K562 (cell line): ENCODE results near the gene SLC35G2. TPM values are rescaled to one million over a fixed set of nuclear protein-coding genes. Genes with fewer than 3 reads are reported as not detected.

Experiments
- ARID2 ChIP-seq: fragments of 450-650 bp; IDR thresholded peaks from 2 replicates; pipeline ENCODE4 v1.6.1; 2017; ENCODE audit warnings: antibody characterized with exemption, mild to moderate bottlenecking
- ARID3A ChIP-seq: IDR thresholded peaks from 2 replicates; pipeline ENCODE4 v1.6.1; 2012; ENCODE audit warnings: low read depth, low read length, improper control_type of control experiment, borderline replicate concordance
- ATF4 ChIP-seq: fragments of 450-650 bp; formaldehyde crosslinking; IDR thresholded peaks from 2 replicates; pipeline ENCODE4 v1.4.0; 2022; ENCODE audit warnings: mild to moderate bottlenecking, moderate library complexity
- BRF2 ChIP-seq: IDR thresholded peaks from 3 replicates; pipeline ENCODE4 v1.6.1; 2011; ENCODE audit warnings: borderline replicate concordance, mild to moderate bottlenecking; ENCODE audit not compliant: insufficient read length, insufficient read depth
- EGR1 ChIP-seq: fragments of 450-650 bp; conservative IDR thresholded peaks from 2 replicates; pipeline ENCODE4 v1.6.1; 2017; ENCODE audit warnings: mild to moderate bottlenecking
- GABPB2 ChIP-seq: fragments of 250-450 bp; sonication (Bioruptor Pico); conservative IDR thresholded peaks from 2 replicates; pipeline ENCODE4 v1.5.1; 2021; ENCODE audit warnings: mild to moderate bottlenecking
- HDAC8 ChIP-seq: fragments of 450-650 bp; IDR thresholded peaks from 2 replicates; pipeline ENCODE4 v1.6.1; 2016; ENCODE audit warnings: mild to moderate bottlenecking, missing genetic modification characterization, moderate library complexity, missing compliant biosample characterization
- JUN ChIP-seq, 2 experiments: sonication (generic) in 1 of 2; formaldehyde crosslinking in 1 of 2; IDR thresholded peaks; 2 replicates each; pipeline versions ENCODE4 v1.6.1 to v1.8.0; 2012 to 2022; ENCODE audit warnings: borderline replicate concordance in 2 of 2, mild to moderate bottlenecking in 2 of 2, improper control_type of control experiment in 1 of 2, low read depth in 1 of 2, low read length in 1 of 2, missing genetic modification reagents in 1 of 2
- KAT8 ChIP-seq: fragments of 450-650 bp; IDR thresholded peaks from 2 replicates; pipeline ENCODE4 v1.6.1; 2016; ENCODE audit warnings: low read depth, mild to moderate bottlenecking
- L3MBTL2 ChIP-seq: fragments of 450-650 bp; IDR thresholded peaks from 2 replicates; pipeline ENCODE4 v1.6.1; 2016; ENCODE audit warnings: mild to moderate bottlenecking, moderate library complexity
- MNT ChIP-seq, 2 experiments: fragments of 450-650 bp; conservative IDR thresholded peaks; 2 replicates each; pipeline ENCODE4 v1.6.1; 2017; ENCODE audit warnings: mild to moderate bottlenecking in 2 of 2, moderate library complexity in 2 of 2
- NR2C2 ChIP-seq, 2 experiments: fragments of 200-800 bp in 1 of 2; sonication (Bioruptor generic) in 1 of 2; sonication (generic) in 1 of 2; formaldehyde crosslinking in 1 of 2; IDR thresholded peaks; 2 replicates each; pipeline versions ENCODE4 v1.6.1 to v1.8.0; 2016 to 2022; ENCODE audit warnings: mild to moderate bottlenecking in 1 of 2, missing compliant biosample characterization in 1 of 2, missing genetic modification characterization in 1 of 2, missing genetic modification reagents in 1 of 2
- PURB ChIP-seq: sonication (generic); formaldehyde crosslinking; IDR thresholded peaks from 2 replicates; pipeline ENCODE4 v1.9.0; 2021; ENCODE audit warnings: low read depth, mild to moderate bottlenecking, missing genetic modification reagents
- SMARCC2 ChIP-seq: fragments of 450-650 bp; IDR thresholded peaks from 2 replicates; pipeline ENCODE4 v1.6.1; 2017; ENCODE audit warnings: antibody characterized with exemption, moderate library complexity, mild to moderate bottlenecking, low read depth
- TEAD1 ChIP-seq, 2 experiments: fragments of 450-650 bp in 1 of 2; sonication (generic) in 1 of 2; formaldehyde crosslinking; IDR thresholded peaks; 2 replicates each; pipeline versions ENCODE4 v1.4.0 to v1.8.0; 2020 to 2022; ENCODE audit warnings: mild to moderate bottlenecking in 2 of 2, missing genetic modification reagents in 1 of 2
- ZFP1 ChIP-seq: fragments of 450-650 bp; formaldehyde crosslinking; IDR thresholded peaks from 2 replicates; pipeline ENCODE4 v1.4.0; 2020; ENCODE audit warnings: mild to moderate bottlenecking, mixed read lengths
- ZNF518B ChIP-seq: fragments of 250-450 bp; sonication (Bioruptor Pico); IDR thresholded peaks from 2 replicates; pipeline ENCODE4 v1.5.0; 2021; ENCODE audit warnings: mild to moderate bottlenecking, moderate library complexity
- ZNF57 ChIP-seq: fragments of 450-650 bp; formaldehyde crosslinking; IDR thresholded peaks from 2 replicates; pipeline ENCODE4 v1.4.0; 2020; ENCODE audit warnings: mild to moderate bottlenecking, moderate library complexity
- polyA plus RNA-seq, 8 experiments: library from polyadenylated mRNA; depleted of rRNA in 4 of 8; stranded (reverse) in 5 of 8; unstranded in 3 of 8; fragments of >200 nt; fragmentation: Nextera tagmentation in 2 of 8; fragmentation: Illumina TruSeq in 1 of 8; extraction: Ambion mirVana in 2 of 8; extraction: Trizol in 1 of 8; gene quantifications; 2 replicates each; pipeline versions ENCODE4 v1.2.1 to v1.2.3, GENCODE V29; 2011 to 2014; ENCODE audit warnings: inconsistent platforms in 1 of 8, missing spikeins in 1 of 8
- total RNA-seq, 7 experiments: library from RNA; depleted of rRNA in 6 of 7; stranded (reverse); fragments of >200 nt in 6 of 7; fragmentation: Illumina TruSeq in 2 of 7; extraction: Trizol in 2 of 7; gene quantifications; 2 replicates each; pipeline versions ENCODE4 v1.2.1 to v1.2.3, GENCODE V29; 2011 to 2021; ENCODE audit warnings: low replicate concordance in 1 of 7

Gene SLC35G2
- total and polyA plus RNA-seq, 9 of the 15 experiments (the other 6 are each of a cell fraction or from before 2014, with no cell fraction given) = 2.6 to 5.9 (median 3.2) TPM

- TF ChIP-seq BRF2 (no peak), HDAC8 (tag) (no peak), ZFP1 (no peak), ZNF57 (CRISPR knock-in tag) (no peak), GABPB2 (CRISPR knock-in tag) (no peak), KAT8 (no peak), ZNF518B (CRISPR knock-in tag) (no peak), L3MBTL2 (no peak), TEAD1 (CRISPR knock-in tag; IDR thresholded peaks at IDR 0.05) (no peak; a peak in 1 of 4 replicates), EGR1 (no peak), MNT (conservative IDR thresholded peaks at IDR 0.05) (peak in 1 of 2 experiments; percentile 40; a peak in 1 of 4 replicates), ATF4 (CRISPR knock-in tag) (0 out of 2 replicates have a peak, but pooled peaks have one; percentile 21), JUN (IDR thresholded peaks at IDR 0.05; ENCODE audit: borderline replicate concordance, low read depth, low read length) (no peak), JUN (CRISPR knock-in tag; IDR thresholded peaks at IDR 0.05; ENCODE audit: borderline replicate concordance) (no peak), NR2C2 (CRISPR knock-in tag; IDR thresholded peaks at IDR 0.05) (no peak), NR2C2 (tag; IDR thresholded peaks at IDR 0.05) (no peak), SMARCC2 (peak; percentile 61; the same call in 1 of the 2 replicates), ARID2 (no peak), PURB (CRISPR knock-in tag) (no peak), ARID3A (peak; percentile 62; the same call in 1 of the 2 replicates)
Measured at GRCh38 chr3:136899622-136900158, 80.8 kb downstream of the SLC35G2 start (continued).
